HK-2 (cell line): ENCODE measurements around the gene CRMP1.
A peak's percentile ranks its signal among the peaks of the same experiment; 100 is the strongest.

Source experiments
- DNase-seq: peaks from one replicate; pipeline ENCODE4 v3.0.0-alpha.2; 2018; ENCODE audit not compliant: unreplicated experiment

CRMP1 gene

DNA sequence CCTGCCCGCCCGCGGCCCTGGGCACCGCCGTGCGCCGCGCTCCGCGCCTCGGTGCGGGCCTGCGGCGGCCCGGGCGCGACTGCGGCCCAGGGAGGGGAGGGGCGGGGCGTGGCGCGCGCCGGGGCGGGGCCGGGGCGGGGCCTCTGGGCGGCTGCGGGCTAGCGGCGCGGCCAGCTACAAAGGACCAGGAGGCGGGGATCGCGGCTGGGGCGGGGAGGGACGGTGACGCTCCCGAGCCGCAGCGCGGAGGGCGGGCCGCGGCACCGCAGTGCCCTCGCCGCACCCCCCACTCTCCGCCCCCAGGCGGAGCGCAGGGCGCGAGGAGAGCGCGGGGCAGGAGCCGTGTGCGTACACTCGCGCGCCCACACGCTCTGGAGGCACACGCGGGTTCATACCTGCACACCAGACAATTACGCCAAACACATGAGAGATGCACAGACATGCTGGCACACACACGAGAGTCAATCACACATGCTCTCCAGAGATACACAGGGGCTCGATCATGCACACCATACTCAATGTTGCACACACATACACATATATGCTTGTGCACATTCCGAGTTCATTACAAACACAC lies at the start of gene CRMP1:
TSS of gene CRMP1 (minus strand) at position 83 of the 577 bp plus-strand sequence. CDS start 117 bp downstream, outside the sequence.
- DNase-seq, result no peak

DNA sequence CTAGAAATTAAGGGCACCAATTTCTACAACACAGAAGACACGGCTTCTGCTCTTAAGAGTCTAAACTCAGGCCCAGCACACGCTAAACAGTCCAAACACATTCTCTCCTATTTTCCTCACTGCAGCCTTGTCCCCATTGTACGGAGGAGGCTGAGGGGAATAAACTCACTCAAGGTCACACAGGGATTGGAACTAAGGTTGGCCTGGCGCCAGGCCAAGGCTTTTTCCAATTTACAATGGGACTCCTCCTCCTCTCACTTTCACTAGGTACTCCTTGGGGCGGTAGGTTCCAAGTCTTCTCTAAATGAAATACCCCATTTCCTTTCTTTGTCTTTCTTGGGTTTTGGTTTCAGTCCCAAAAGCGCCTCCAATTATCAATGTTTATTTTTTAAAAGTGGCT lies 48.7 kb upstream of the CRMP1 start:
- DNase-seq, result no peak

DNA sequence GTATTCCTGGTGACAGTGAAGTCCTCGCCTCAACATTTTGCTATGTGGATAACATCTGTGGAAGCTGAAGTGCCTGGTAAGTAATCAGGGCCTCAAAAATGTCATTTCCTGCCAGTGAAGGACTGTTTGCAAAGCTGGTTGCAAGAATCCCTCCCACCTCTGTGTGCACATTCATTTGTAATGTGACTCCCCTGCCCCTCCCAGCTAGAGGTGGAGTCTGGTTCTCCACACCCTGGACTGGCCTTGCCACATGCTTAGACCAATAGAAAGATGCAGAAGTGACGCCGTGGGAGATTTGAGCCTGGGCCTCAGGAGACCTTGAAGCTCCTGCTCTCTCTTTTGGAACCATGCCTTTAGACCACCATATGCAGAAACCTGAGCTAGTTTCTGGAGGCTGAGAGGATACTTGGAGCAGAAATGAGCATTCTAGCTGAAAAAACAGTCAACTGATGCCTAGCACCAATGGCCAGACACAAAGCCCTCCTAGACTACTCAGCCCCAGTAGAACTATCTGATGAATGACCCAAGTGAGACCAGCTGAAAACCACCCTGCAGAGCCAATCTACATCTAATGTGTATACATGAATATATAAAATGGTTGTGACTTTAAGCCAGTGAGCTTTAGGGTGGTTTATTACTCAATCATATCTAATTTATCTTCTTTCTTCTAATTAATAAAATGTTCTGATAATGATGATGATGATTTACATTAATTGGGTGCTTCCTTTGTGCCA lies 47.8 kb upstream of the CRMP1 start:
- no peak for DNase-seq

DNA sequence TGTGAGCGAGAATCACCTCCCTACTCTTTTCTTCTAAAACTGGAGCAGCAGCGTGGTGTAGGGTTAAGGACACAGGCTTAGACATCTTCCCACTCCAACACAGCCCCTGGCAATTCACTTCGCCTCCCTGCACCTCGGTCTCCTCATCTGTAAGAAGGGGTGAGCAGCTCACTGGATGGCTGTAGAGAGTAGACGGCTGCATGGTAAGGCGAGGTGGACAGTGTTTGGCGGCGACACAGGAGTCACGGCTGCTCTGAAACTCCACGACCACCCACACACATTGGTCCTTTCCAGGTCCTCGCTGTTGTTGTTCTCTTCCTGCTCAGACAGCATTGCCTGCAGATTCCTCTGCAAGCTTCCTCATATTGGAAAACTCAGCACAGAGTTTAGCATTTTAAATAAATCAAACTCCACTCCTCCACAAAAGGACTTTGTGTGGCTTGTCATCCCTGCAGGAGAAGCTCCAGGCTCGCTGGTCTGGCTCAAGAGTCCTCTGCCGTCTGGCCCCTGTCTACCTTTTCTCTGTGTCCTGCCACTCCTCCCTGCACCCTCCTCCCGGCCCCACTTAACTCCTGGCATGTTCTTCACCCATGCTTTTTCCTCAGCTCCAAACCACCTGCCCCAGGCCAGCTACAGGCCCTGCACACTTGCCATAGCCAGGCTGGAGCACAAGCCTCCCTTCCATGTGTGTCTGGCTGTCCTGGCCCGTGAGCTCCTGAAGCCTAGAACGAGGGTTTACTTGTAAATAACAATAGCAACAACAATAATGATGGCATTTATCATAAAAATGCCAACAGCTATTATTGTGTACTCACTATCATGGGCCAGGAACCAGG lies 41.3 kb upstream of the CRMP1 start:
- DNase-seq, result no peak

DNA sequence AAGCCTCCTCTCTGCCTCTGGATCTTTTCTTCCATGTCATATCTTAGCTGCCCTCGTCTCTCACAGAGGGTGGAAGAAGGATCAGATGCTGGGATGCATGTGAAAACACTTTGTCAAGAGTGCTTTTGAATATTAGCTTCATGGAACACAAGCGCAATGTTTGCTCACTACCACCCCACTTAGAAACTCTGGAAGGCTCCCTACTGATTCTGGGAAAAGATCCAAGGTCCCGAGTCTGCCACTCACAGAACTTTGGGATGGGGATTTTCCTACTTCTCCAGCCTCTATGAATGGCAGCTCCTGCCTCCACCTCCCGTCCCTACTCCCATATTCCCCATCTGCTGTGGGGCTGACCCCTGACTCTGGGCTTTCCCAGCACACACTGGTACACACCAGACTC lies 40.2 kb upstream of the CRMP1 start:
- DNase-seq, result no peak

DNA sequence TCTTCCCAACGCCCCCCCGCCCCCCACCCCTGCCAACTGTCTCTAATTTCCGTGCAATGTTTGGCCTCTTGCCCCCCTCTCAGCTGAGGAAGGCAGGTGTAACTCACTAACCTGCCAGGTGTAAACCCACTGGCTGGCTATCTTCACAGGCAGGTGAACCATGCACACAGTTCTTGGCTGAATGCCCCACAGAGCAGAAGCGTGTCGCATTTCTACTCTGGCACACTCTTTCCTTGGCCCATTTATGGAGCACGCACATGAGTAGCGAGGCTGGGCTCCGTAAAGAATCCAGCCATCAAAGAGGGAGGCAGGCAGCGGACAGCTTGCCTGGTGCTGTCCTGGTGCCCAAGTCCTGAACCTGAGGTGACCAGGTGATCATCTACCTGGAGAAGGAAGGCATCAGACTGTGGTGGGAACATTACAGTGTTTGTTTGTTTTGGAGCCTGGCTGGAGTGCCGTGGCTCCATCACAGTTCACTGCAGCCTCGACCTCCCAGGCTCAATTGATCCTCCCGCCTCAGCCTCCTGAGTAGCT lies 39.2 kb upstream of the CRMP1 start:
- no peak for DNase-seq

DNA sequence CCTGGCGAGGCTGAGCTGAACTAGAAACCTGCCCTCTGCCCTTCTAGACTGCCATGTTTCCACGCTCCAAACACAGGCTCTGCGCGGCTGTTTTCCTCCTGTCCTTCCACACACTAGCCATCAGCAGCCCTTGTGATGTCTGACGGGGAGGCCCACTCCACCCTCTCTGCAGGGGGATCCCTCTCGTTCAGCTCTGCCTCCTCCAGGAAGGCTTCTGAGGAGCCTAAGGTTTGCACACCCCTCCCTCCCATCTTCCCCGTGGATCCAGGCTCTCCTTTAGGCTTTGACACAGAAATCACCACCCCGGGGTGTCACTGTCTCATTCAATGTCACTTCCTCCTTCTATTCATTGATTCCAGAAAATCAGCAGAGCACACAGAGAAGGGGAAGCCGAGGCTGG lies 38.6 kb upstream of the CRMP1 start:
- DNase-seq, result no peak

DNA sequence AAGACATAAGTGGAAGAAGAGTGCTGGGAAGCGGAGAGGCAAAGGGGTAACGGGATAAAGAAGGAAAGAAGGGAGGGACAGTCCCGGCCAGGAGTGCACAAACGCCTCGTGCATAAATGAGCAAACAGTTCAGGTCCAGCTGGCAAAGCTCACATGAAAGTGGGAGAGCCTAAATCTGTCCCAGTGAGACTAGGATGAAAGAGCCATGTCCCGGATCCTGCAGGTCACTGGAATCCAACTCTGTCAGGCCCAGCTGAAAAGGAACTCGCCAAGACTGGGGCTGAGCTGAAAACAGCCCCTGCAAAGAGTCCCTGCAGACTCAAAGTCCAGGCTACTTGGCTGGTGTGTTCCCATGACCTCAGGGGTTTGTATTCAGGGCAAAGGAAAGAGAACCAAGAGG lies 38.0 kb upstream of the CRMP1 start:
- DNase-seq, result no peak

DNA sequence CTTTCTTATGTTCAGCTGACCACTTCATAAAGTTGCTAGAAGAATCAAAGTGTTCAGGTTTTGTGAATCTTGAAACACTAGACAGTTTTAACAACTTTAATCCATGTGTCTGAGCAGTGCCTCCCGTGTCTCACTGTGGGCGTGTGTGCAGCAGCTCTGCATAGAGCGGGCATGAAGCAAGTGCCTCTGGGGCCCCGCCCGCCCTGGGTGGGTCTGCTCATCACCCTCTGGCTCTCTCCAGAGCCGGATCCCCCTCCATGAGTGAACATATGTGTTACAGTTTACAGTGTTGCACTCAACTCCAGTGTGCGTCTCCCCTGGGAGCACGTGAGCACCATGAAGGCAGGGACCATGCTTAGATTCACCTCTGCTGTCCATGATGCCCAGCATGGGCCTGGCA lies 37.6 kb upstream of the CRMP1 start:
- DNase-seq, result no peak

DNA sequence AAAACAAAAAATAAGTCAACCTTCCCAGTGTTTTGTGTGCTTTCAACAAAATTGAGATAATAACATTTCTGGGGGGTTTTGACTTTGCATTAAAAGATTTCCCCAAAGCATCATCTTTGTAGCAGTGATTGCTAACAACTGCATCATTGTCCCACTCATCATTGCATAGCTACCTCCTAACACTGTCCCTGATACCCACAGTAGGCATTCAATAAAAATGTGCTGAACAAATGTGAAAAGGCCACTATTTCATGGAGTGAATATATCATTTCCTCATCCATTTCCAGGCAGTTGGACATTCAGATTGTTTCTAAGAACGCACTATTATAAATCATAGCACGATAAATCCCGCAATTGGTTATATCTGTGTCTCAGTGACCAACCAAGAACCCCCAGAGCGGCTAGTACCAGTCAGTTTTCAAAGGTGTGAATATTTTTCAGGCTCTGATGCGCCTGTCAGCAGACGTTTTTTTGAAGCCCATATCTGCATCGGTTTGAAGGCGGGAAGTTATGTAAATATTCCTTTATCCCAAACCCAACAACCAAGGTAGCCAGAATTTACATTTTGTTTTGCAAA lies 36.0 kb upstream of the CRMP1 start:
- no peak for DNase-seq

DNA sequence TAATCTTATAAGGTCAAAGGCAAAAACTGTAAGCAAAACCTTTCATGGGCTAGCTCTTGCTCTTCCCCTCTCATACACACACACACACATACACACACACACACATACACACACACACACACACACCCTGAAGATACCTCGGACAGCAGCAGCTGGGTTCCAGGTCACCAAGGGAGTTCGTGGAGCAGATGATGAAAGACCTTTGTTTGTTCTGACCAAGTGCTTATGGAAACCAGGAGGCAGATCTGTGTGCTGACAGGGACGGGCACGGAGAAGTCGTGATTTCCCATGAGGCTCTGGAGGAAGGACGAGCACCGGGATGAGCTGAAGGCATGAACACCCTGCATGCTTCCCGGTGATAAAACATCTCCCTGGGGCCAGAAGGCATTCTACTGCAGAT lies 35.4 kb upstream of the CRMP1 start:
- no peak for DNase-seq

DNA sequence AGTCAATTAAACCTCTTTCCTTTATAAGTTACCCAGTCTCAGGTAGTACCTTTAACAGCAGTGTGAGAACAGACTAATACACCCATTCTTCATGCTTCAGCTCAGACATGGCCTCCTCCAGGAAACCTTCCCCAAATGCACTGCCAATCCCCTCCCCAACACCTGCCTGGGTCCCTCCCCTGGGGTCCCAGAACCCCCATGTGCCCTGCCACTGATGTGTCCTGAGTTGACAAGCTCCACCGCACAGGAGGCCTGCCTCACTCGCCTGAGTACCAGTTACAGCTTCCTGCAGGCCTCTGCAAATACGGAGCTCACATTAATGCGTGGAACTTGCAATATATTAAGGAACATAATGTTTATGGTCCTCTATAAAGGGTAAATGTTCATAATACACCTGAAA lies 34.9 kb upstream of the CRMP1 start:
- DNase-seq, result no peak

DNA sequence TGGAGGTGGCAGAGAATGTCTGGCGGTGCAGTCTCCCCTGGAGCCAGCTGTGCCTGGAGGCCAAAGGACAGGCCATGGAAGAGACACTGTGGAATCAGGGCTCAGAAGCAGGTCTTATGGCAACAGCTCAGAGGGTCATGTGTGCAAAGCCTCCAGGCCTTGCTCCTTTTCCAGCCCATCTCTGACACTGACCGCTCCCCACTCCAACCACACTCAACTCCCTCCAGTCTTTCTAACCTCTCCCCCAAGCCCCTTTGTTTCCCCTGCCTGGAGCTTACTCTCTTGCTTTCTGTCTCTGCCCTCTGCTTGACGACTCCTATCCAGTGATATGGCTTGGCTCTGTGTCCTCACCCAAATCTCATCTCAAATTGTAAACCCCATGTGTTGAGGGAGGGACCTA lies 34.2 kb upstream of the CRMP1 start:
- no peak for DNase-seq

DNA sequence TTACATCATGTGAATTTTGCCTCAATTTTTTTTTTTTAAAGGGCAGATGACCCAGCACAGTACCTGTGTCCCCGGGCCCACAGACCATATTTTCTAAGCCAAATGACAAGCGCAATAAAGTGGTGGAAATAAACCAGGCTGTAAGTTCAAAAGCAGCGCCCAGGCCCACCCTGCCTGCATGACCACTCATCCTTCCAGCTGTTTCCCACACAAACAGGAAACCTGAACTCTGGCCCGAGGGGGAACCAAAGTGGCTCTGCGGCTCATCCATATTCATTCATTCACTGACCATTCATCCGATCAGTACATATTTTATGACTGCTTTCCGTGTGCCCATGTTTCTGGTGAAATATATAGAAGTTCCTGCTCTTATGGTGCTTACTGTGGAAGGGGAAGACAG lies 33.7 kb upstream of the CRMP1 start:
- DNase-seq, result no peak

DNA sequence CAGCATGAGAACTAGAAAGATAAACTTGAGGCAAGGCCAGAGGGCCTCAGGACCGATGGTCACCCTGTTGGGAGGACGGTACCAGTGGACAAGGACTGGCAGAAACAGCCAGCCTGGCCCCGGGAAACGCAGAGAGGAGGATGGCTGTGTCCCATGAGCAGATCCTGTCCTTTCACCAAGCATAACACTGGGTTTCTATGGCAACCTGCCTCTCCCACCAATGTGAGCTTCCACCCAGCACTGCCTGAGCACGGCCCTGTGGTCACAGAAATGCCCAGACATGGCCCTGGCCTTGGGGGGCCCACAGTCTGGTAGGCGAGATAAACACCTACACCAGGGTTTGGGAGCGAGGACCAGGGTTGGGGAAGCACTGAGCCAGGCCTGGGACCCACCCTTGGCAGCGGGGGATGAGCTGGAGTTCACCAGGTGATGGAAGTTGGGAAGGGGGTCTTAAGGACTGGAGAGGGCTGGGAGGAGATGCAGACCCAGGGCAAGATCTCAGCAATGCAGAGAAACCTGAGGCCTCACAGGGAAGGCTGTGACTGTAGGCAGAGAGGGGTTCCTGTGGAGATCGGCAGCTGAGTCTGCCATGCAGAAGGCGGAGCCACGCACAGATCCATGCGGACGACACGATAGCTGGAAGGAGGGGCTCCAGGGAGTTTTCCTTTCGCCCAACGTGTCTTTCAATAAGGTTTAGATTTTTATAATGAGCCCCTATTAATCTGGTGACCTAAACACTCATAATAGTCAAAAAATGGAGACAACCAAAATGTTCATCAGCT lies 32.7 kb upstream of the CRMP1 start:
- no peak for DNase-seq

DNA sequence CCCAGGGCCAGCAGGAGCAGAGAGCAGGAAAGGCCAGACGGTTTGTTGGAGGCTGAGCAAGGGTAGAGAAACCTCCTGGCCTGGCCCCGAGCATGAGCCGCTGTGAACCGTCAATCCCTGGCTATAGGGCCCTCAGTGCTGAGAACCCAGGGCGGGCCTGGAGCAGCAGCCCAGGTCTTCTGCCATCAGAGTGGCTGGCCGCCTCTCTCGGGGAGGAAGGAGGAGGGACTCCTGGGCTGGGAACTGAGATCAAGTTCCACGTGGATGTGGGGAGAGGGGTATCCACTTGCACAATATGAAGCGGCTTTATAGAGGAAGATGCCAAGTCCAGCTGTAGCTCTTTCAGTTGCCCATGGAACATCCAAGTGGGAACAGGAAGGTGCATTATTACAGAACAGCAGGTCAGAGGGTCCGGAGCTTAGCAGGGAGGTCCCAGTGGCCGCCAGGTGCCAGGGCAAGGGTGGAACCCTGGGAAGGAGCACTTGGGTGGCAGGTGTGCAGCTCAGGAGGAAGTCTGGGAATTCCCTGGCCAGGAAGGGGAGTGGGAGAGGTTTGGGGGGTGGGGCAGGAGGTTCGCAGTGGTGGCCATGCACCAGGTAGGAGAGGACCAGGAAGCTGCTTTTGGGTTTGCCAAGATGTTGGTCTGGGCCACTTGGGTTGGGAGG lies 31.7 kb upstream of the CRMP1 start:
- DNase-seq, result no peak

DNA sequence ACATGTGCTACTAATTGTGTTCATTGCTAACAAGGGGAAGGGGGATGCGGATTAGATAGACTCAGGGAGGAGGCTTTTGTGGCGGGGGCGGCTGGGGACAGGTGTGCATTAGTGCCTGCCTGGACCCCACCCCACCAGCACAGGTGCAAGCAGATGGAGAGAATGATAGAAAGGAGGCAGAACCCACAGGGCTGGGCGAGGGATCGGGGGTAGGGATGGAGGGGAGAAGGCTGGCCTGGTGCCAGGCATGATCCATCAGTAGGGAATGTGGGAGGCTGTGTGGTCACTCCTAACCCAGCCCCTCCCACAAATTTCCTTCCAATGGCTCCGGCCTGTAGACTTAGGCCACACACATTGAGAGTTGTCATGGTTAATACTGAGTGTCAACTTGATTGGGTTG lies 30.5 kb upstream of the CRMP1 start:
- peak; percentile 1 for DNase-seq

DNA sequence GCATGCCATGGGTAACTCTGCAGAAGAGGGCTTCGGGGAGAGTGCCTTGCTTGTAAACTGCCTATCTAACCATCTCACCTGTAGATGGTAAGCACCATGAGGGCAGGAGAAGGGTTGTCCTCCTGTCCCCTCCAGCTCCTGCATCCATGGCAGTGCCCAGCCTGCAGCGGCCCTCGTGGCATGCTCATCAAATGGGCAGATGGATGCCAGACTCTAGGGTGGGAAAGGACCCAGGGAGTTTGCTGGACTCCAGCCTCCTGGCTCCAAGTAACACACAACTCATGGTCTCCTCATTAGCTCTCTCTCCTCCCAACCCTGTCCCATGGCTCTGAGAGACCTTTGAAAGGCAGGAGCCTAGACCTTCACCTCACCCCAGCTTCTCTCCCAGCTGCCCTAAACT lies 29.7 kb upstream of the CRMP1 start:
- DNase-seq, result no peak

DNA sequence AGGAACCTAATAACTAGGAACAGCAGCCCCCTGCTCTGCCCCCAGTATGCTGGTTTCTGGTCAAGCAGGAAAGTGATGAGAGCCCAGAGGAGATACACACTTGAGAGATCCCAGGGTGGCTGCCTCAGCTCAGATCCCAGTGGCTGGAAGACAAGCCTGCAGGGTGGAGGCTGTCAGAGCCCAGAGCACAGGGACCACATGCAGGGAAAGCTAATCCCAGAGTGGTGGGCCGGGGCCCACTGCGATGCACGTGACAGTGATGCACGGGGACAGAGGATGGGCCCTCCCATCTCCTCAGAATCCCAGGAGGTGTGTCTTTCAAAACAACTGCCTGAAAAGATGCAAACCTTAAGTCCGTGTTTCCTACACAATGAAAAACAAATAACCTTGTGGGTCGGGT lies 29.1 kb upstream of the CRMP1 start:
- no peak for DNase-seq

DNA sequence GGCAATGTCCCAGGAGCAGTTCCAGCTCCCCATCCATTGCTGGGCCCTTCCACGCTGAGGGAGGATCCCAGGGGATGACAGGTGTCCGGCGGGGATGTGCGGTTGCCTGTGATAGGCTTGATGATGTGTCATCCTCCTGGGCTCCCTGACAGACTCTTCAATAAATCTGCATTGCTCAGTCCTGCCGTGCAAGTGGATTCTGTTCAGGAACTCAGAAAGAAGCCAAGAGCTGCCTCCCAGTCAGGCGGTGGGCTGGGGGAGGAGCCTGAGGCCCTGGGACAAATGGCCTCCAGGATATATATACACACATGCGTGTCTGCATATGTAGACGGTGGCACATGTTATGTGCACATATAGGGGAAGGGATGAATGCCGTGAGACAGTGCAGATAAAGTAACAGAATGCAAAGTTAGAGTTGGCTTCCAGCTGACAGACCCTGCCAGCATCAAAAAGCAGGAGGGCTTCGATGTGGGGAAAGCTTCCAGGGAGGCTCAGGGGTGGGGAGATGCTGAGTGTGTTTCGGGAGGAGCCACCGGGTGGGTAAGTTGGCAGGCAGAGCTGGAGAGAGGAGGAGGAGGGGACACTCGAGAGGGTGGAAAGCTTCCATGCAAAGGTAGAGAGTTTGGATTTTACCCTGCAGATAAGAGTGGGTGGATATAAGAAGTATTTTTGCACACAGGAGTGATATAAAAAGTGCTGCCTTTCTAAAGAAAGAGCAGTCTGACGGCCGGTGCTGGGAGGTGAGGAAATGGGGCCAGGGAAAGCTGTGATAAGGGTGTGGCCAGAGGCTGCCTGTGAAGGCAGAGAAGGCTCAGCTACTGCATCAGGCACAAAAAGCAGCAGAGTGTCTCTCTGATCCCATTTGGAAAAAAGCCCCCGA lies 28.5 kb upstream of the CRMP1 start:
- DNase-seq, result no peak
